ENCODE data around the gene MPP3.

GRCh38 chr17:43787728-43788127 lies 45.2 kb downstream of the MPP3 start:
- TF ChIP-seq CTCF (IDR thresholded peaks at IDR 0.05) (no peak), POLR2A (IDR thresholded peaks at IDR 0.05) (no peak)

Data from tibial nerve (tissue), 3 donors.